Fibroblast of lung (primary cell): ENCODE data around the gene NUP85.

ENCODE experiments used
- CTCF ChIP-seq, 2 donors: IDR thresholded peaks in 1 of 2; conservative IDR thresholded peaks in 1 of 2; 1 replicate in 1 of 2; 2 replicates in 1 of 2; pipeline ENCODE4 v1.5.1; 2011 to 2012; ENCODE audit warnings: low read length in 2 of 2, control low read depth in 1 of 2, inconsistent platforms in 1 of 2, low read depth in 1 of 2, mild to moderate bottlenecking in 1 of 2
- EZH2 ChIP-seq: IDR thresholded peaks from 2 replicates; pipeline ENCODE4 v1.5.1; 2012; ENCODE audit warnings: low read length, control low read depth, mild to moderate bottlenecking; ENCODE audit errors: missing control alignments

- TF ChIP-seq CTCF (conservative IDR thresholded peaks at IDR 0.05 in 1 of 2, IDR thresholded peaks at IDR 0.05 in 1 of 2; ENCODE audit: low read depth in 1 of 2, low read length in 2 of 2) (no peak), EZH2 (no peak)
These were observed 65.4 kb downstream of the NUP85 start, which contains the start of gene MIF4GD for GRCh38 chr17:75270966-75271232.
